Neuronal stem cell (in vitro differentiated cells): Measurements from ENCODE around the gene MECP2.

Experiments used
- DNase-seq: peaks from one replicate; pipeline ENCODE4 v3.0.0-alpha.2; 2013; ENCODE audit warnings: low spot score
- H2AFZ ChIP-seq: one replicate; pipeline ENCODE4 v1.6.1; 2013; ENCODE audit warnings: mild to moderate bottlenecking, low read length, inconsistent platforms
- H2AK5ac ChIP-seq: 2 replicates; pipeline ENCODE4 v1.6.1; 2013; ENCODE audit warnings: low read depth, mild to moderate bottlenecking, inconsistent platforms, low read length, moderate library complexity, mixed read lengths
- H2BK120ac ChIP-seq: 2 replicates; pipeline ENCODE4 v1.6.1; 2013; ENCODE audit warnings: low read depth, mild to moderate bottlenecking, inconsistent platforms, low read length, moderate library complexity, mixed read lengths
- H2BK12ac ChIP-seq: one replicate; pipeline ENCODE4 v1.6.1; 2013; ENCODE audit warnings: low read length, inconsistent platforms
- H2BK15ac ChIP-seq: 2 replicates; pipeline ENCODE4 v1.6.1; 2013; ENCODE audit warnings: mild to moderate bottlenecking, low read length, inconsistent platforms, mixed read lengths
- H2BK5ac ChIP-seq: one replicate; pipeline ENCODE4 v1.6.1; 2013; ENCODE audit warnings: inconsistent platforms, mild to moderate bottlenecking, low read length, moderate library complexity
- H3K14ac ChIP-seq: one replicate; pipeline ENCODE4 v1.6.1; 2013; ENCODE audit warnings: low read length, inconsistent platforms
- H3K18ac ChIP-seq: 2 replicates; pipeline ENCODE4 v1.6.1; 2013; ENCODE audit warnings: low read length, inconsistent platforms
- H3K23ac ChIP-seq: 2 replicates; pipeline ENCODE4 v1.6.1; 2013; ENCODE audit warnings: low read depth, mild to moderate bottlenecking, mixed read lengths, low read length, inconsistent platforms; ENCODE audit not compliant: poor library complexity
- H3K27ac ChIP-seq: replicated peaks from 3 replicates; pipeline ENCODE4 v1.5.1; 2013; ENCODE audit warnings: low read length, inconsistent platforms
- H3K27me3 ChIP-seq, 3 experiments: 2 replicates each; pipeline ENCODE4 v1.6.1; 2013; ENCODE audit warnings: low read length in 3 of 3, mild to moderate bottlenecking in 2 of 3, inconsistent platforms in 1 of 3, low read depth in 1 of 3, mixed read lengths in 1 of 3, moderate library complexity in 1 of 3; ENCODE audit not compliant: control insufficient read depth in 3 of 3, insufficient read depth in 3 of 3
- H3K36me3 ChIP-seq, 2 donors: replicated peaks in 1 of 2; 2 replicates each; pipeline ENCODE4 v1.6.1; 2013; ENCODE audit warnings: low read length in 2 of 2; ENCODE audit not compliant: control insufficient read depth in 2 of 2, insufficient read depth in 2 of 2
- H3K4ac ChIP-seq: 2 replicates; pipeline ENCODE4 v1.6.1; 2013; ENCODE audit warnings: inconsistent platforms, mild to moderate bottlenecking, low read length, moderate library complexity
- H3K4me1 ChIP-seq, 2 donors: 1 replicate in 1 of 2; 2 replicates in 1 of 2; pipeline ENCODE4 v1.6.1; 2013; ENCODE audit warnings: low read length in 2 of 2, low read depth in 1 of 2; ENCODE audit not compliant: control insufficient read depth in 2 of 2, insufficient read depth in 1 of 2
- H3K4me2 ChIP-seq: one replicate; pipeline ENCODE4 v1.6.1; 2013; ENCODE audit warnings: mild to moderate bottlenecking, low read length, inconsistent platforms; ENCODE audit not compliant: insufficient read depth, poor library complexity, severe bottlenecking
- H3K4me3 ChIP-seq, 2 donors: 2 replicates each; pipeline ENCODE4 v1.5.1; 2013; ENCODE audit warnings: low read length in 2 of 2, mild to moderate bottlenecking in 2 of 2, inconsistent platforms in 1 of 2, moderate library complexity in 1 of 2
- H3K79me1 ChIP-seq: one replicate; pipeline ENCODE4 v1.6.1; 2013; ENCODE audit warnings: low read depth, mild to moderate bottlenecking, inconsistent platforms, low read length, moderate library complexity
- H3K9ac ChIP-seq: one replicate; pipeline ENCODE4 v1.6.1; 2013; ENCODE audit warnings: mild to moderate bottlenecking, low read depth, low read length, inconsistent platforms; ENCODE audit not compliant: poor library complexity
- H3K9me3 ChIP-seq, 2 donors: replicated peaks in 1 of 2; 2 replicates each; pipeline versions ENCODE3 to v1.6.1; 2013; ENCODE audit warnings: low read length in 2 of 2, mild to moderate bottlenecking in 2 of 2, inconsistent platforms in 1 of 2, low read depth in 1 of 2, mixed read lengths in 1 of 2, moderate library complexity in 1 of 2; ENCODE audit not compliant: control insufficient read depth in 2 of 2, insufficient read depth in 1 of 2
- H4K8ac ChIP-seq: one replicate; pipeline ENCODE4 v1.6.1; 2013; ENCODE audit warnings: low read depth, mild to moderate bottlenecking, inconsistent platforms, low read length, moderate library complexity
- H4K91ac ChIP-seq: one replicate; pipeline ENCODE4 v1.6.1; 2013; ENCODE audit warnings: low read length, low read depth, mild to moderate bottlenecking, inconsistent platforms; ENCODE audit not compliant: poor library complexity
- WGBS, 2 donors: extraction: QIAGEN DNeasy Blood & Tissue Kit; methylation state at CpG; one replicate each; pipeline ENCODE4 v1.1.7; 2013; ENCODE audit warnings: missing lambda C conversion rate in 2 of 2, mixed read lengths in 1 of 2; ENCODE audit not compliant: insufficient read length in 2 of 2, insufficient replicate concordance in 1 of 2; ENCODE audit errors: extremely low coverage in 2 of 2; 5-methylcytosine and 5-hydroxymethylcytosine counted together

The MECP2 gene

DNA sequence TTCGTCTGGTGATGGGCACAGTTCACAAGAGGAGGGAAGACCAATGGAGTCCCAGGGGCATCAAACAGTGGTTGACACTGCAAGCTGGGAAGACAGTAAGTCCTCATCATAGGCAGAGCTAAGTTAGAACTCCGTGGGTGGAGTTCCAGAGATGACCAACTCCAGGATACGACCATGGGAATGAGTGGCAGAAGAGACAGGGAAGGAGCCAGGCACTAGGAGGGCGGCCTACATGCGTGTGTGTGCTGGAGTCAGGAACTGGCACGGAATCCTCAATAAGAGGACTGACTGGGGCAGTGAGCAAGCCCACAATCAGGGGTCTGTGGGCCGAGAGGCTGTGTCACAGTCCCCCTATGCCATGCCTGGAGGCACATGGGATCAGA, 47.4 kb downstream of the MECP2 start:
- H2AFZ ChIP-seq, result no peak overlapping the region
- H3K14ac ChIP-seq, result no peak overlapping the region
- H3K36me3 ChIP-seq, result peaks cover 0 to 16% of the 10 kb centered on the region in 2 donors
- no peak overlapping the region for H3K4ac ChIP-seq
- H3K27me3 ChIP-seq, result peaks cover 0 to 21% (median 0%) of the 10 kb centered on the region in 3 experiments
- H3K18ac ChIP-seq, result no peak overlapping the region
- H3K4me2 ChIP-seq, result no peak overlapping the region
- H3K9me3 ChIP-seq, result no peaks in the 10 kb centered on the region
- no peak overlapping the region for H3K27ac ChIP-seq
- H3K4me1 ChIP-seq, result peaks cover 0 to 10% of the 10 kb centered on the region in 2 donors
- no peak overlapping the region for H3K23ac ChIP-seq
- H3K4me3 ChIP-seq, result no peak overlapping the region
- H3K9ac ChIP-seq, result no peak overlapping the region
- no CpG with 5 or more reads among the region's 7 CpGs for whole genome bisulfite sequencing, 2 donors
- no peak for DNase-seq
- no peak overlapping the region for H2BK5ac ChIP-seq
- H2BK12ac ChIP-seq, result no peak overlapping the region
- peaks cover 4% of the 10 kb centered on the region for H3K79me1 ChIP-seq
- no peak overlapping the region for H4K91ac ChIP-seq
- H2BK15ac ChIP-seq, result no peak overlapping the region
- H2BK120ac ChIP-seq, result no peak overlapping the region
- no peak overlapping the region for H2AK5ac ChIP-seq
- H4K8ac ChIP-seq, result no peak overlapping the region

DNA sequence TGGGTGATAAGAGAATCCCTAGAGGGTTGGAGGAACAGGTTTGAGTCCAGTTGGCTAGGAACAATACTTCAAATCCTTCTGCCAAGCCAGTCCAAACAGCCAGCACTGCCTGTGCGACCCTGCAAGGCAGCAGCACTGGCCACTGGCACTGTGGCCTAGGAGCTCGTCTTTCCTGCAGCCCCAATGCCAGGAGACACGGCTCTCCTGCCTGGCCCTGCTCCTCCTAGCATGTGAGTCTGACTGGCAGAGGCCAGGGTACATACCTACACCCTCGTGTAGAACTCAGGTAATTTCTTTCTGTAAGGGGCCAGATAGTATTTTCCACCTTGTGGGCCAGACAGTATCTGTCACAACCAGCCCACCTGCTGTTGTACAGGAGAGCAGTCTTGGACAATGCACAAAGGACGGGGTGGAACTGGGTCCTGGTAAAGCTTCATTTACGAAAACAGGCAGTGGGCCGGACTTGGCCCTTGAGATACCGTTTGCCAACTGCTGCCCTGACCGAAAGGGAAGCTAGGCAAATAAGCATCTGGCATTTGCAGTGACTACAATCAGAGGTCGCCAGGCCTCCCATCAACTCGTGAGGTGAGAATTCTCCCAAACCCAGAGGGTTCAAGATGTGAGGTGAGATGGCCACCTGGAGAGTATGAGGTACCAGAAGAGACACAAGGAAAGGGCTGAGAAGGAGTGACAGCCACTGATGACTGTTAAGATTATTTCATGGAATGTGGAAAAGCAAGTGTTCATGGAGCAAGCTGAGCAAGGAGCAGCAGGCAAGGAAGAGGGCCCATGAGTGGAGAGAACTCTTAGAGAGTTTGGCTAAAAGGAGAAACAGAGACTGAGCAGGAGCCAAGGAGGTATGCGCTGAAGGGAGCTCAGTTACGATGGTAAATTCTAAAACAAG, 48.1 kb downstream of the MECP2 start:
- no peak overlapping the region for H2BK12ac ChIP-seq
- peaks cover 0 to 14% of the 10 kb centered on the region in 2 donors for H3K36me3 ChIP-seq
- no peaks in the 10 kb centered on the region for H3K9me3 ChIP-seq
- H2AK5ac ChIP-seq, result no peak overlapping the region
- no peak overlapping the region for H3K14ac ChIP-seq
- no peak overlapping the region for H3K4me3 ChIP-seq
- H3K4me2 ChIP-seq, result no peak overlapping the region
- H3K9ac ChIP-seq, result no peak overlapping the region
- no peak overlapping the region for H3K18ac ChIP-seq
- no peak overlapping the region for H2BK15ac ChIP-seq
- H2BK120ac ChIP-seq, result no peak overlapping the region
- no peak overlapping the region for H3K27ac ChIP-seq
- H3K4me1 ChIP-seq, result peaks cover 0 to 10% of the 10 kb centered on the region in 2 donors
- no peak for DNase-seq
- no CpG with 5 or more reads among the region's 13 CpGs for WGBS, 2 donors
- H3K4ac ChIP-seq, result no peak overlapping the region
- H3K27me3 ChIP-seq, result peaks cover 0 to 25% (median 0%) of the 10 kb centered on the region in 3 experiments
- no peak overlapping the region for H2BK5ac ChIP-seq
- no peak overlapping the region for H2AFZ ChIP-seq
- H3K79me1 ChIP-seq, result peaks cover 4% of the 10 kb centered on the region
- H4K8ac ChIP-seq, result no peak overlapping the region
- H4K91ac ChIP-seq, result no peak overlapping the region
- no peak overlapping the region for H3K23ac ChIP-seq

DNA sequence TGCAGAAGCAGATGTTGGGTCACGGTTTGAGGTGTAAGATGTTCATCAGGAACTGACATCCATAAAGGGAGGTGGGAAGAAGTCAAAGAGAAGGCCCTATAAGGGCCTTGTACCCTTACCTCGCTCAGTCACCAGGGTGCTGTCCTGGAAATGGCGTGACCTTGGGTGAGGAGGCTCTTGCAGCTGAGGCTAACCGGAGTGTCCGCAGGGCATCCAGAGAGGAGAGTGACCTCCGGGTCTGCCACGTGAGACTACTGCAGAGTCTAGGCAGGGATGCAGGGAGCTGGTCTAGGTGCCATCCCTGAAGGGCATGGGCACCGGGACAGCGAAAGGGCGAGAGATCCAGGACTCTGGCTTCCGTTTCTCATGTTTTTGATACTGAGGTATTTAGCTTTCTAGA, 49.1 kb downstream of the MECP2 start:
- Histone ChIP-seq H3K23ac (no peak overlapping the region), H3K9ac (no peak overlapping the region), H3K36me3 (peaks cover 0 to 14% of the 10 kb centered on the region in 2 donors), H3K9me3 (no peaks in the 10 kb centered on the region), H3K4me2 (no peak overlapping the region), H3K4me3 (no peak overlapping the region), H4K91ac (no peak overlapping the region), H2BK15ac (no peak overlapping the region), H4K8ac (no peak overlapping the region), H2AK5ac (no peak overlapping the region), H2AFZ (no peak overlapping the region), H2BK12ac (no peak overlapping the region), H2BK120ac (no peak overlapping the region), H3K4me1 (peaks cover under 1 to 10% of the 10 kb centered on the region in 2 donors), H3K4ac (no peak overlapping the region), H3K27ac (no peak overlapping the region), H3K79me1 (peaks cover 4% of the 10 kb centered on the region), H2BK5ac (no peak overlapping the region), H3K14ac (no peak overlapping the region), H3K27me3 (peaks cover 0 to 25% (median 0%) of the 10 kb centered on the region in 3 experiments), H3K18ac (no peak overlapping the region)
- no CpG with 5 or more reads among the region's 11 CpGs for WGBS, 2 donors
- DNase-seq, result no peak

DNA sequence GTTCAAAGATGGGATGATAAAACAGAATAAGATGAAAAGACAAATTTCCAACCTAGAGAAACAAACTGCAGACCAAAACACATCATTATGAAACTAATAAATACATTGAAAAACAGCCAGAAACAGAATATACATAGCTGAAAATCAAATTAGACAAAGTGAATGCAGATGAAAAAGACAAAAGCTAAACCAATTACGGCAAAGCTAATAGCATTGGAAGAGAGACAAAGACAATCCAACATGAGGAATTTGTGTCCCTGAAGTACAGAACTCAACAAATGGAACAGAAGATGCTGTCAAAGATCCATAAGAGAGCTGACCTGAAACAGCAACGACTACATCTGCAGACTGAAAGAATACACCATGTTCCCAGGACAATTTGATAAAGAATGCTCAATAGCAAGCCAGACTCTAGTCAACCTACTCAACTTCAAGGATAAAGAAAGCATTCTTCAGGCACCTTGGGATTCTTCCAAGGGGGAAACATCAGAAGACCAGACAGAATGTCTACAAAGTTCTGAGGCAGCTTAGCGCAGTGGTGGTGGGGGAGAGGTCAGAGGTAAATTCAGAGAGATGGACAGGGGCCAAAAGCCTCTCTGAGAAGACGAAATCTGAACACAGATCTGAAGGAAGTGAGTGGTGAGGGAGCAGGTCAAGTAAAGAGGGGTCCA, 50.4 kb downstream of the MECP2 start:
- H2BK15ac ChIP-seq, result no peak overlapping the region
- peaks cover 0 to 14% of the 10 kb centered on the region in 2 donors for H3K36me3 ChIP-seq
- no peak overlapping the region for H2AK5ac ChIP-seq
- WGBS, 2 donors, result no CpG with 5 or more reads among the region's 4 CpGs
- no peak overlapping the region for H2BK120ac ChIP-seq
- no peak for DNase-seq
- peaks cover 3 to 10% of the 10 kb centered on the region in 2 donors for H3K4me1 ChIP-seq
- peaks cover 0 to 27% (median 0%) of the 10 kb centered on the region in 3 experiments for H3K27me3 ChIP-seq
- no peak overlapping the region for H2BK12ac ChIP-seq
- no peak overlapping the region for H3K4me2 ChIP-seq
- no peak overlapping the region for H2BK5ac ChIP-seq
- H3K4ac ChIP-seq, result no peak overlapping the region
- no peak overlapping the region for H3K27ac ChIP-seq
- no peak overlapping the region for H3K4me3 ChIP-seq
- H3K9me3 ChIP-seq, result no peaks in the 10 kb centered on the region
- H3K14ac ChIP-seq, result no peak overlapping the region
- H4K8ac ChIP-seq, result no peak overlapping the region
- peaks cover 4% of the 10 kb centered on the region for H3K79me1 ChIP-seq
- no peak overlapping the region for H3K9ac ChIP-seq
- H4K91ac ChIP-seq, result no peak overlapping the region
- no peak overlapping the region for H3K18ac ChIP-seq
- H2AFZ ChIP-seq, result no peak overlapping the region
- H3K23ac ChIP-seq, result no peak overlapping the region
